ENCODE results near the gene DNER.

DNA sequence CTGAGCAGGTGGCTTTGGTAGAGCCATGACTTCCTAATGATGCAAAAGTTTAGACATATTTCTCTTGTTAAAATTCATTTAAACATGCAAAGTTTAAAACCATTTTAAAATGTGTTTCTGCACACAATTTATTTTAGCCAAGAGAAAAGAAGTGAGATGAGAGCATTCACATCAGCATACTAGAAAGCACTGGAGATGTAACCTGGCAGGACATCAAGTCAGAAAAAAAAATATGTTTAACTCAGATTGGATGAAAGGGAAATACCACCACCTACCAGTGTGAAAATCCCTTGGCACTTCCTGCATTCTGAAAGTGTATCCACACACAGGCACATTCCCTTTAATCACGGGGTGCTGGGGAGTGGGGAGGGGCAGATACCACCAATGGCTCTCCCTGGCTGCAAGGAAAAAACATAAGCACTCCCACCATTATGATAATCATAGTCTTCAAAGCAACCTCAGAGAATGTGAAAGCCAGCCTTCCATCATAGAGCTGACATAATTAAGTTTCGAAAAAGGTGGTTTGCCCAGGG is 25.0 kb downstream of the DNER start:
- TF ChIP-seq, protein P1, sequence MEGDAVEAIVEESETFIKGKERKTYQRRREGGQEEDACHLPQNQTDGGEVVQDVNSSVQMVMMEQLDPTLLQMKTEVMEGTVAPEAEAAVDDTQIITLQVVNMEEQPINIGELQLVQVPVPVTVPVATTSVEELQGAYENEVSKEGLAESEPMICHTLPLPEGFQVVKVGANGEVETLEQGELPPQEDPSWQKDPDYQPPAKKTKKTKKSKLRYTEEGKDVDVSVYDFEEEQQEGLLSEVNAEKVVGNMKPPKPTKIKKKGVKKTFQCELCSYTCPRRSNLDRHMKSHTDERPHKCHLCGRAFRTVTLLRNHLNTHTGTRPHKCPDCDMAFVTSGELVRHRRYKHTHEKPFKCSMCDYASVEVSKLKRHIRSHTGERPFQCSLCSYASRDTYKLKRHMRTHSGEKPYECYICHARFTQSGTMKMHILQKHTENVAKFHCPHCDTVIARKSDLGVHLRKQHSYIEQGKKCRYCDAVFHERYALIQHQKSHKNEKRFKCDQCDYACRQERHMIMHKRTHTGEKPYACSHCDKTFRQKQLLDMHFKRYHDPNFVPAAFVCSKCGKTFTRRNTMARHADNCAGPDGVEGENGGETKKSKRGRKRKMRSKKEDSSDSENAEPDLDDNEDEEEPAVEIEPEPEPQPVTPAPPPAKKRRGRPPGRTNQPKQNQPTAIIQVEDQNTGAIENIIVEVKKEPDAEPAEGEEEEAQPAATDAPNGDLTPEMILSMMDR (IDR thresholded peaks at IDR 0.05) = no peak
- no peak for TF ChIP-seq POLR2A (IDR thresholded peaks at IDR 0.05)
- TF ChIP-seq POLR2AphosphoS5 (IDR thresholded peaks at IDR 0.05) = no peak
